Measurements from ENCODE around the gene DMD.
"Not testable (repeated sequence)": the region's sequence is repeated elsewhere in the genome, so short reads cannot be mapped to it uniquely, and the experiment has no call there.

DMD gene

DNA sequence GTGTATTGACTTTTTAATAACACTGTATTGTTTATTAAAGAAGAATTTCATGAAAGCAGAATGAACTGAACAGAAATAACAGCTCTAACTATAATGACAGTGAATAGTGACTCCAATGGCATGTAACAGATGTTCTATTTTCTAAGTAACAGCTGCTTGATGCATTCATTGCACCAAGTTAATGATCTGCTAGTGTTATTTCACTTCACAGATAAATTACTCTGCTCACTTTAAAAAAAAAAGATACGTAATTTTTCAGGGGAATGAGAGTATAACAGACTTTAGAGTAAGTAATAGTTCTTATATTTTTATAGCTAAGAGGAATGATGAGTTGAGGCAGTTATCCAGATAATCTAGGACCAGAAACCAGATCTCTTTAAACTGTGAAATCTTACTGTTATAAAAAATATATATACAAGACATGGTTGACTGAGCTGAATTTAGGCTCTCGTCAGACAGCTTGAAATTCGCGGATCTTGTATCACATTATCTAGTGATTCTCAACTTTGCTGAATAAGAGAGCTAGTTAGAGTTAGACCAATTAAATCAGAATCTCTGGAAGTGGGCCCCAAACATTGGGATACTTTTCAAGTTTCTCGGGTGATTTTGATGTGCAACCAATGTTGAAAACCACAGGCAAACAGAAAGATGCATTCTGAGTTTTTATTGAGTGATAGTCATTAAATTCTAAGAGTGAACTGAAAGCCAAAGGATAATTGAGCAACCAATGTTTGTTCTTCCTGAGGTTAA lies 840.7 kb downstream of the DMD start:
- intact Hi-C loops (cut with DNase I) = no loop called here
- DNase-seq = no peak

DNA sequence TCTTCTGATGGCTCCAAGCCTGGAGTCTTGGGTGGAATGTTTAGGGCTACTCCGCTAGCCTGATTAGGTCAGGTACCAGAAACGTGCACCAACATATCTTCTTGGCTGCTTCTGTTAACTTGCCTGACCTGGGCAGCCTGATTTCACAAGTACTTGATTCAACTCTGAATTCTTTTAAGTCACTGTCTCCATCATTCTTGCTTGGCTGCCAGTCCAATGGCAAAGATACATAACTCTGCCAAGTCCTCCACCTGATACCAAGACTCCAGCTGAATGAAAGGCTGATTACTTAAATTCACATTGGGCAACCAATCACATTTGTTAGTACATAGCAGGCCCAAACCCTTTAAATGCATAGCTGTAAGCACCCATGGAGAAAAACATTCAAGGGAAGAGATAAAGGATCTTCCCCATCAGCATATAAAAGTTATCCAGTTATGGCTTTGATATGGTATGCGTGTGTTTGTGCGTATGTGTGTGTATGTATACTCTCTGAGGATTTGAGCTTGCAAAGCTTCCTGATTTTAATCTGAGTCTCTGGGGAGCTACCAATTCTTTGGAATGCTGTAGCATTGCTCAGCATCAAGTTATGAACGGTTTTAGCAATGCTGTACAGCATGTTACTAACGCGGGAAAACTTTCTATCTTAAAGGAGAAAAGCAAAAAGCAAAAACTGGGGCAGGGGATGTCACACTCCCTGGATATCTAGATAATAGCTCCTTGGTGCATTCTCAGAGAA lies 917.2 kb downstream of the DMD start:
- intact Hi-C loops (cut with DNase I) = no loop called here
- no peak for DNase-seq

DNA sequence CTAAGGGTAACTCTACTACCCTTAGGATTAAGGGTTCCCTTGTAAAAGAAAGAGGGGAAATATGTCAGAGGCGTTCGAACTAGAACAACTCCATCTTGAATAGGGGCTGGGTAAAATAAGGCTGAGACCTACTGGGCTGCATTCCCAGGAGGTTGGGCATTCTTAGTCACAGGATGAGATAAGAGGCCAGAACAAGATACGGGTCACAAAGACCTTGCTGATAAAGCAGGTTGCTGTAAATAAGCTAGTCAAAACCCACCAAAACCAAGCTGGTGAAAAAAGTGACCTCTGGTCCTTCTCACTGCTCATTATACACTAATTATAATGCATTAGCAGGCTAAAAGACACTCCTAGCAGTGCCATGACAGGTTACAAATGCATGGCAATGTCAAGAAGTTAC lies 922.0 kb downstream of the DMD start:
- DNase-seq = no peak
- intact Hi-C loops (cut with DNase I) = no loop called here

DNA sequence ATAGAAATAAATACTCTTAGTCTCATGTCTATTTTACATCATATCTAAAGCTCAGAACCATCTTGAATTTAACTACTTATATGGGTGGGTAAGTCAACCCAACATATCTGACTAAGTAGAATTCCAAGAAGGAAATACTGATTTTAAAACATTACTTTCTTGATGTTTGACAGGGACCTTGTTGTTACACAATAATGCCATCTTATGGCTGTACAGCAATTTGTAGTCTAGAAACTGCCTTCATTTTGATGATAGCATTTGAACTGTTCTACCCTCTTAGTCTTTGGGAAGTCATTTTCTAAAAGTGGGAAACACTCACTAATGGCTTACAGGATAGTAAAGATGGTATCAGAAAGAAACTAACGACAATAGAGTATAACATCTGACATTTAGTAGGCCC lies 929.5 kb downstream of the DMD start:
- intact Hi-C loops (cut with DNase I) = no loop called here
- DNase-seq = no peak

DNA sequence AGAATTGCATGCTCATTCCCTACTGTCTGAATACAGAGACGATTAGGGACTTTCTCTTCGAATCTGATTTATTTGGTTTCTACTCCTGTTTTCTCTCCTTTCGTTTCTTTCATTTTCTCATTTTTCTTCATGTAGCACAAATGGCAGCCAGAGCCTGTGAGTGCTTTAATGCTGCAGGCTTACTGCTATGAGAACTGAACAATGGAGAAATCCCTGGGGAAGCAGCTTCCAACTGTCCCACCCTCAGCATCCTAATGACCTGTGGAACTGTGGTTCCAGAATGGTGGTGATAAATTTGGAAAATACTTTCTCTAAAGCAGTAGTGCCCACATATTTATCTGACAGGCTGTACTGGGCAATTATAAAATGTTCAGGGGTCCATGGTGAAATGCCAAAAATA lies 930.4 kb downstream of the DMD start:
- DNase-seq = no peak
- intact Hi-C loops (cut with DNase I) = no loop called here

DNA sequence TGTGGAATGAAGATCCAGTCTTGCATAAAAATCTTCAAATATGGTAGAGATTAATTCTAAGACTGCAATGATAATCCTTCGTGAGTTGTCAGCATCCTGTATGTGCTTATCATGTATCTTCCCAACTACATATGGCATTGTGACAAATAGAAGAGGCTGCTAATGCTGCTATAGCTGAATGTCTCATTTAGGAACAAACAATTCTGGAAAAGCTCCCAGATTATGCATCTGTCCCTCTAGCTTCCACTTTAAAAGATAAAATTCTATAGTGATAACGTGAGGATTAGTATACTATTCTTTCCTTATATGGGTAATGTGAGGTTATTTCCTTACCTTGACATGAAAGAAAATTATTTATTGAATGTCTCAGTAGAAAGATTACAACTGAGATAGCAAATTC lies 930.9 kb downstream of the DMD start:
- intact Hi-C loops (cut with DNase I) = no loop called here
- no peak for DNase-seq

DNA sequence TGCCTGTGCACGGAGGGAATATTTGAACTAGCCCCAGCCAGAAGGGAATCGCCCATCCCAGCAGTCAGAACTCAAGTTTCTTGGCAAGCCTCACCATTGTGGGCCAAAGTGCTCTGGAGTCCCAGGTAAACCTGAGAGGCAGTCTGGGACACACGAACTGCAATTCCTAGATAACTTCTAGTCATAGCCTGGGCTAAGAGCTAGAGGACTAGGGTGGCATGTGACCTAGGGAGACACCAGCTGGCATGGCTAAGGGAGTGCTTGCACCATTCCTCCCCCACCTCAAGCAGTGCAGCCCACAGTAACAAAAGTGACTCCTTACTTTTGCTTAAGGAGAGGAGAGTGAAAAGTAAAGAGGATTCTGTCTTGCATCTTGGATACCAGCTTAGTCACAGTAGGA lies 935.2 kb downstream of the DMD start:
- DNase-seq = no peak
- intact Hi-C loops (cut with DNase I) = no loop called here

DNA sequence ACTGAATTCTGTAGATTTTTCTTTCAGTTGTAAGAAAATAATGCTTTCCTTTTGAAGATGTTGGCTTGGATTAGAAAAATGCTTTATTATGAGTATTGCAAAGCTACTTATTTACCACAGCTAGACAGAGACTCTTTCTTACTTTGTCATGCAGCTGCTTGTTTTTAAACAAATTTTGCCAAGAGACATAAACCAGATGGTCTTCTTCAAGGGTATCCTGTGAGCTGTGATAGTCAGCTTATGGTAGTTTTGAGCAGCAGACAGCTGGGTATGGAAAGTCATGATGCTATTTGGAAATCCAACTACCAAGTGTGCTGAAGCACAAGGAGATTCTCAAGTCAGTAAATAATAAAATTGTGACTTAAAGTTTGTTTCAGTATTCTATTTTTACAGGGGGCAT lies 941.5 kb downstream of the DMD start:
- intact Hi-C loops (cut with DNase I) = no loop called here
- DNase-seq = no peak

DNA sequence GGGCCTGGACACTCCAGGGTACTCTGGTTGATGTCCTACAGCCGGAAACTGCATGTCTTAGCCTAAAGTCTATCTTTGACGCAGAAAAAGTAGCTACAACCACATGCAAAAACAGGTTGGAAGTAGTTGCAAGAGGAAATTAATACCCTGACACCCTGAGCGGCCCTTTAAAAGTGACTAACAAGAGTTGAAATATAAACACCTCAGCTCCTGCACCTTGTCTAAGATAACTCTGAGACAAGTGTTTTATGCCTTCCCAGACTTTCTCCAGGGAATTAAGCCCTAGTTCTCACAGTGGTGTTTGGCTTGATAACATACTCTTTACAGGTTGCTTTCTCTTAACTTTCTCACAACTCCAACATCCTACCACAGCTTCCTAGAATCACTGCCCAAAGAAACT lies 943.1 kb downstream of the DMD start:
- intact Hi-C loops (cut with DNase I) = no loop called here

DNA sequence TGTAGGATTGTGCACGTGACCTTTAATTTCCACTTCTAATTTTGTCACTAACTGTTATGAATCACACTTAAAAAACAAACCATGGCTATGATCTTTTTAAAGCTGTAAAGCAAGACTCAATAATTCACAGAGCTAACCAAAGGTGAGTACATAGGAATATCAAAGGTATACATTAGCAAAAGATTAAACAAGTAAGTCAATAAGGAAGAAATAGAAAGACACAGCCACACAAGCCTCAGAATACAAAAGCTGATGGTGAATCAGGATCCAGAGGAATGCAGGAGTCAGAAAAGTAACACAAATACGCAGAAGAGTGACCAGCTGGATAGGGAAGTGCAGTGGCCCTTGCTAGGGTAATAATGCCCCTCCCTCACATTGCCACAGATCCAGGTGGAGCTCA lies 943.6 kb downstream of the DMD start:
- intact Hi-C loops (cut with DNase I) = no loop called here
- no peak for DNase-seq

More for the DNA sequence above, 943.1 kb downstream of the DMD start:
- no peak for DNase-seq

DNA sequence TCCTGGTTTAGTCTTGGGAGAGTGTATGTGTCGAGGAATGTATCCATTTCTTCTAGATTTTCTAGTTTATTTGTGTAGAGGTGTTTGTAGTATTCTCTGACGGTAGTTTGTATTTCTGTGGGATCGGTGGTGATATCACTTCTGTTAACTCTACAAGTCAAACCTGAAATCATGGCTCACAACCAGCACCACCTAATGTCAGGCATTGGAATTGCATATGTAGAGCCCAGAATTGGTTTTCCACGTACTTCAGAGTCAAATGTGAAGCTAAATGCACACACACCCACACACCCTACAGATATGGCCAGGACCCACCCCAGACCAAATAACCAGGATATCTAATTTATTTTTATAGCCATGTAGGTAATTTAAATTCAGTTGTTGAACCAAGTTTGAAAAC lies 964.7 kb downstream of the DMD start:
- DNase-seq = peak in 2 of 10 donors; percentile 2 to 8
- intact Hi-C loops (cut with DNase I) = not testable (repeated sequence)

DNA sequence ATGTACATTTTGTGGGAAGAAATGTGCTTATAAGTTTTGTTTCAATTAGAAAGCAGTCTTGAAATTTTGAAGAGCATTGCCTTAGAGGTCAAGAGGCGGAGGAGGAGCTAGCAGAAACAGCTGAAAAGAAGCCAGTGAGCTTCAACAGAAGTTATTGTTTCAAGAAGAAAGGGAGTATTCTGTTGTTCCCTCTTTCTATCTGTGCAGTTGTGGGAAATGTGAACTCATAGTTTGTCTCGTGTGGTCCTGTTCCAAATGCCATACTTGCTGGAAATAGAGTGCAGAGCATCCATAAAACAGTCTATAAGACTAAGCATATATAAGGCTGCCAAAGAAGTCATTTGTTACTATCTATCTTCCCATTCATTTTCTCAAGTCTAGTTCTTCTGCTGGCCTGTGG lies 1015.7 kb downstream of the DMD start:
- peak in 3 of 10 donors; percentile 1 to 52 (median 10) for DNase-seq

DNA sequence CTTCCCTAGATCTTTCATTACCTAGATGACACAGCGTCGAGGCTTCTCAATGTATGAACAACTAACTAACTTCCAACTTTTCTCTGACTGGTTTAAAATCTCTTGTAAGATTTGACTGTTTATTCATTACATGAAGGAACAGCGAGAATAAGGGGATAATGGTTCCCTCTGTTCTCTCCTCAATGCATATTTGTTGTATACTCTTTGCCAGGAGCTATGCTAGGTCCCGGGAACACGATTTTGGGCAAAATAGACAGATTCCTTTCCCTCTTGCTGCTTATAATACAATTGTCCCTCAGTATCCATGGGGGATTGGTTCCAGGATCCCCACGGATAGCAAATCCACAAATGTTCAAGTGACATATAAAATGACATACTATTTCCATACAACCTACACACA lies 1020.0 kb downstream of the DMD start:
- no peak for DNase-seq
- intact Hi-C loops (cut with DNase I) = no loop called here

More for the DNA sequence above, 1015.7 kb downstream of the DMD start:
- intact Hi-C loops (cut with DNase I) = no loop called here

DNA sequence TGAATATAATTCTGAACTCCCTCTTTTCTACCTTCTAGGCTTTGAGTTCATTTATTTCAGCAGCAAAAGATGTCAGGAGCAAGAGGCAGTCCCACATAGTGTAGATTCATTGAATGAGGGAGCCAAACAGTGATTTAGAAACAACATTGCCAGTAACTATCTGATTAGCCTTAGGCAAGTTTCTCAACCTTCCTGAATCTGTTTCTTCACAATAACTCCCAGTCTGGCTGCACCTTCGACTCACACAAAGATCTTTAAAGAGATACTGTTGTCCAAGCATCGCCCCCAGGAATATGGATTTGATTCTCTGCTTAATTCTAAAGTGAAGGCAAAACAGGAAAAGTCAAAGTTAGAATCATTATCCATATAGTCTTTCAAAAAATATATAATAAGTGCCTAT lies 1026.2 kb downstream of the DMD start:
- no peak for DNase-seq
- intact Hi-C loops (cut with DNase I) = no loop called here

DNA sequence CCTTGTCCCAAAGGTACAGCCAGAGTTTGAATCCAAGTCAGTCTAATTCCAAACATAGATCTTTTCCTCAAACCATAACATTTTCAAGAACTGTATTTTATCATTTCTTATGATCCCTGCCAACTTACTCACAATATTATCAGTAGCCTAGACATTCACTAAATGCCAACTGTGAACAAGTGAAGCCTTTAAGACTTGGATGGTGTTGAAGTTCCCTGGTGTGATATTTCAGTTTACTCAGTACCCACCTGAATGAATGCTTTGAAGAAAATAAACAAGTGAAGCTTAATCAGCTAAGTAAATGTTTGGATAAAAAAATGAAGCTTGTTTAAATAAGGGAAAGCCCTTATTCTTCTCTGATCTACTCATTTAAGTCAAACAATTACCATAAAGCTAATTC lies 1028.3 kb downstream of the DMD start:
- no peak for DNase-seq
- intact Hi-C loops (cut with DNase I) = no loop called here

DNA sequence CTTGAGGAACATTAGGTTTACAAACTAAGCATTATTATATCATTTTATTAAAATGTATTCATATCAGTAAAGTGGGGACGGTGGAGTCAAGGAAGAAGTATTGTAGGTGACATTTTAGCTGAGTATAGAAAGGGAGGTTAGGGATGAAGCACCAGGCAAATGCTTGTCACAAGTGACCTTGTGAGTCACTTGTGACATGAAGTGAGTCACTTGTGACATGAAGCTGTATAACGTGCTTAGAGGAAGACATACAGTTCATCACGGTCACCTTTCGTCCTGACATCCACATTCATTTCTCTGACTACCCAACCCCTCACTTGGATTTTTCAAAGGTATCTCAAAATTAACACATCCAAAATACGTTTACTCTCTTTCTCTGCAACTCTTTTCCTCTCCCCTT lies 1034.8 kb downstream of the DMD start:
- no peak for DNase-seq
- intact Hi-C loops (cut with DNase I) = no loop called here

DNA sequence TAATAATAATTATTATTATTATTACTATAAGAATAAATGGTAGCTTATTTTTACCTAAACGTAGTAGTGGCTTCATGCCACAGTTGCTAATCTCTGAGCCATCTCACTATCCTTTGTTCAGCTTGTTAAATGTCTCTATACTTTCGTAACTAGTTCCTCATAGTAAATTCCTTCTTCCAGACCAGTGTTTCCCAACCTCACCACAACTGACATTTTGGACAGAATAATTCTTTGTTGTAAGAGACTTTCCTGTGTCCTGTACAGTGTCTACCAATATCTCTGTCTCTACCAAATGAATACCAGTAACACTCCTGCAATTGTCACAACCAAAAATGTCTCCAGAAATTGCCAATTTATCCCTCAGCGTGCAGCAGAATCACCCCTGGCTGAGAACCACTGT lies 1040.9 kb downstream of the DMD start:
- intact Hi-C loops (cut with DNase I) = no loop called here
- no peak for DNase-seq

DNA sequence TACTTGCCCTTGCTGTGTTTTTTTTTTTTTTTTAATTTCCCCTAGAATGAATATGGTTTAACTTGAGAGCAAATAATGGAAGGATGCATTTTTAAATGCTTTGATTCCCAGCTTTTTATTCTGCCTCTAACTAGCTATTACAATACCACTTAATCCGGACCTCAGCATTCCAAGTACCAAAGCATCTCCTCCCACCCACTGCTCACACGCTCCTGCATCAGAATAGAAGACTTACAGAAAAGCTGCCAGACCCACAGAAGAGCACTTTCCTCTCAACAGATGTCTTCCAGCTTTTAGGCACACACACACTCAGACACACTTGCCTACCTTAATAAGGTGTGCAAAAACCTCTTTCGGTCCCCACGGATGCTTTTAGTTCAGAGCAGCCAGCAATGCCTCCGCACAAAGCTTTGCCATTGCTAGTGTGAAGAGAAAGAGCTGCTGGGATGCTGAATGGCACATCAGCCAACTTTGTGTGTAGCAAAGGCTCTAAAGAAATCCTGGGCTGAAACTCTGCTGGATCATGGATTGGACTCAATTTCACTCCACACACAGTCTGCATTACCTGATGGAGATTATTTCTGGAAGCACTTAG lies 1056.2 kb downstream of the DMD start:
- peak in 6 of 10 donors; percentile 12 to 73 (median 16) for DNase-seq
- intact Hi-C loops (cut with DNase I) = no loop called here

DNA sequence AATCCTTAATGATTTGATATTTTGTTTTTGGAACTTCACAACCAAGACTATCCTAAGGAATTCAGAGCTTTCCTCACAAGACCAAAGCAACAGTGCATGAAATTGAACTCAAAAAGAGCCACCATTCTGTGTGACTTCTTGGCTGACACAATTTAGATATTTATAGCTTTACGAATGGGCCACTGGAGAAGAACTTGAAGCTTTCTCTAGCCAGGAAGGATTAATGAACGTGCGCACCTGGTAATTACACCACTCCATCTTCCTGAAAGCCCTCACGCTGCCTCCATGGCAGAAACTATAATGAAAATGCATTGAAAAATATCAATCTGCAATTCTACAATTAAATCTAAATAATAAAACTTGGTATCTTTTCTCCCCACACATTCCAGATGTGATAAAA lies 1057.8 kb downstream of the DMD start:
- intact Hi-C loops (cut with DNase I) = no loop called here

DNA sequence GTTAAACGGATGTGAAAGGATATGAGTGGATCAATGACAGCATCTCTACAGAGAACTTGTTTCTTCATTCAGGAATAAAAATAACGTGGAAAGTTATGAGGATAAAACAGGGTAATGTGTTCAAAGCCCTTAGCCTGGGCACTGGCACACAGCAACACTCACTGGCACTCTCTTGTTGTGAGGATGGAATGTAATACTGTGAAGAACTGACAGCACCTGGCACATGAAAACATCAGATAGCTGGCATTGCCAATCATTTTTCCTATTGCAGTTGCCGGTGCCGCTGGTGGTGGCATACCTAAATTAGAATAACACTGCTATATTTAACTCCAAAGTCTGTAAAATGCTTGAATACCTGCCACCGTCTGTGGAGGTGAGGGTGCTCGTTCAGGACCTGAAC lies 1061.2 kb downstream of the DMD start:
- intact Hi-C loops (cut with DNase I) = no loop called here
- DNase-seq = no peak

More for the DNA sequence above, 1057.8 kb downstream of the DMD start:
- no peak for DNase-seq

DNA sequence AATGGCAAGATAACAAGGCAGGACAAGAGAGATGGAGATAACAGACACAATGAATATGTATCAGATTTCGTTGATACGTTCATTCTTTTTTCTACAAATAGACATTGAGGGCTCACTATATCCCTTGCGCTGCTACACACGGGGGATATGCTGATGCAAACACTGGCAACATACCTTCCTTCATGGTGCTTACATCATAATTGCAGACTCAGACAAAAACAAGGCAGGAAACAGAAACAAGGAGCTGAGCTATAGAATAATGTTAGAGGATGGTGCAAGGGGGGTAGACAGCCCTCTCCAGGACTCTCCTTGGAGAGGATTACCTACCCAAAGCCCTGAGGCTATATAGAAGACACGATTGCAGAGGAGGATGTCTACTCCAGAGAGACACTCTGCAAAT lies 1069.5 kb downstream of the DMD start:
- intact Hi-C loops (cut with DNase I) = no loop called here
- no peak for DNase-seq

DNA sequence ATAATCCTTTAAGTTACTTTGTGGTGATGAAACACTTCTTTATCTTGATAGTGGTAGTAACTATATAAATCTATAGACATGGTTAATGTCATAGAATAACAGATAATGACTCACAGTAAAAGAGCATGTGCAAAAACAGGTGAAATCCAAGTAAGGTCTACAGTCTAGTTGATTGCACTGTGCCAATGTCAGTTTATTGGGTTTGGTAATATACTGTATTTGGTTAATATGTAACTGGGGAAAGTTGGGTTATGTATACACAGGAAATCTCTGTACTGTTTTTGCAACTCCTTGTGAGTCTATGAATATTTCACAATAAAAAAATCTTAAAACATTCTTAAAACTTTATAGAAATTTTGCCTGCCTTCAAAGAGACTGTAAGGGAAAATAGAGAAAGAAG lies 1071.9 kb downstream of the DMD start:
- DNase-seq = no peak
- intact Hi-C loops (cut with DNase I) = no loop called here

Measured in posterior cingulate gyrus (tissue), 11 donors.